ENCODE results near the gene ZAR1L. TPM values are rescaled to one million over a fixed set of nuclear protein-coding genes. Genes with fewer than 3 reads are reported as not detected.

The ZAR1L gene
- total and polyA plus RNA-seq, 11 donors = not detected

DNA sequence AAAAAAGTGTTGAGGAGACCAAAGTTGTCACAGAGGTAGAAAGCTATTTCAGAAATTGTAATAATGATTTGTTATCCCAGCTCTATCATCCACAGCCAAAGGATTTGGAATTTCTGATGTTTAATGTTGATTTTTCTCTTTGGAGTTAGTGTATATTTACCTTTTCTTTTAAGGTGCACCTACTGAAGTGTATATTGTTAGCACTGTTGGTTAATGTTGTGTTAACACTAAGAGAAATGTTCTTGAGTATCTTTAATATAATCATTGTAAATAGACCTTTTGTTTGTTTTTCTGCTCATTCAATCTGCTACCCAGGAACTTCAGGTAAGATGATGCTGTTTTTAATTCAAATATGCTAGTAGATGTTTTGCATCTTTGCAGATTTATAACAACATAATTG is 57.5 kb downstream of the ZAR1L start:
- peaks cover 0 to 46% (median 6%) of the 10 kb centered on the region in 9 donors for H3K36me3 ChIP-seq

DNA sequence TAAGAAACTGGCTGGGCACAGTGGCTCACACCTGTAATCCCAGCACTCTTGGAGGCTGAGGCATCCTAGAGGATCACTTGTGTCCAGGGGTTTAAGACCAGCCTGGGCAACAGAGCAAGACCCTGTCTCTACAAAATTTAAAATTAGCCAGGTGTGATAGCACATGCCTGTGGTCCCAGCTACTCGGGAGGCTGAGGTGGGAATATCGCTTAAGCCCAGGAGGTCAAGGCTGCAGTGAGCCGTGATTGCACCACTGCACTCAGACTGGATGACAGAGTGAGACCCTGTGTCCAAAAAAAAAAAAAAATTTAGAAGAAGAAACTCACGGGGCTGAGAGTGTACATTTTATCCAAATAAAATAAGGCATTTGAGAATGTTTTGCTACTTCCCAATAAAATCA is 58.9 kb downstream of the ZAR1L start:
- Histone ChIP-seq H3K4me1 (peaks cover 0 to 78% (median 33%) of the 10 kb centered on the region in 12 donors), H3K27ac (peak overlapping the region in 11 of 12 donors; percentile 7 to 93 (median 89)), H3K9me3 (no peaks in the 10 kb centered on the region), H3K27me3 (no peaks in the 10 kb centered on the region), H3K4me3 (peak overlapping the region in 10 of 12 donors; percentile 28 to 55 (median 50)), H3K36me3 (peaks cover 0 to 53% (median 5%) of the 10 kb centered on the region in 9 donors)
- DNase-seq (no peak), ATAC-seq (no peak)
- intact Hi-C loops (cut with DNase I) = no loop called here
- TF ChIP-seq CTCF (IDR thresholded peaks at IDR 0.05) (no peak), POLR2A (IDR thresholded peaks at IDR 0.05) (no peak)
- 64 to 69% (median 65%) methylated on average over 4 of the region's 4 CpGs for WGBS, 4 donors

More for the DNA sequence above, 57.5 kb downstream of the ZAR1L start:
- intact Hi-C loops (cut with DNase I) = no loop called here
- H3K4me1 ChIP-seq = peaks cover 5 to 92% (median 46%) of the 10 kb centered on the region in 12 donors
- no peaks in the 10 kb centered on the region for H3K9me3 ChIP-seq
- DNase-seq (no peak), ATAC-seq (no peak)
- H3K27ac ChIP-seq = peak overlapping the region in 7 of 12 donors; percentile 25 to 92 (median 88)
- H3K27me3 ChIP-seq = no peaks in the 10 kb centered on the region
- TF ChIP-seq CTCF (IDR thresholded peaks at IDR 0.05) (no peak), POLR2A (IDR thresholded peaks at IDR 0.05) (no peak)
- peak overlapping the region in 2 of 12 donors; percentile 2 to 10 for H3K4me3 ChIP-seq

- Histone ChIP-seq H3K9me3 (no peaks in the 10 kb centered on the region), H3K4me3 (peak overlapping the region in 11 of 12 donors; percentile 28 to 55 (median 50)), H3K4me1 (peaks cover 0 to 73% (median 28%) of the 10 kb centered on the region in 12 donors), H3K27me3 (no peaks in the 10 kb centered on the region), H3K27ac (peak overlapping the region; percentile 79 to 93 (median 88)), H3K36me3 (peaks cover 0 to 59% (median 5%) of the 10 kb centered on the region in 9 donors)
- ATAC-seq (no peak), DNase-seq (no peak)
- no peak for TF ChIP-seq POLR2A (IDR thresholded peaks at IDR 0.05)
- no peak for TF ChIP-seq CTCF (IDR thresholded peaks at IDR 0.05)
- intact Hi-C loops (cut with DNase I) = loop anchor here in 1 of 10 donors (2.0 kb wide), 1 partner anchor 29 kb away; no protein-coding TSS in a partner anchor
- WGBS, 4 donors = 44 to 59% (median 49%) methylated on average over 6 of the region's 6 CpGs
These were observed 59.4 kb downstream of the ZAR1L start for GRCh38 chr13:32255724-32256109.

- DNase-seq = no peak
- intact Hi-C loops (cut with DNase I) = loop anchor here in 4 of 10 donors (2.0 to 5.0 kb wide), 3 partner anchors 30 to 42 kb away; no protein-coding TSS in a partner anchor
- Histone ChIP-seq H3K27ac (peak overlapping the region; percentile 79 to 93 (median 88)), H3K27me3 (no peaks in the 10 kb centered on the region), H3K9me3 (no peaks in the 10 kb centered on the region), H3K4me3 (peak overlapping the region; percentile 8 to 55 (median 49)), H3K4me1 (peaks cover 0 to 67% (median 24%) of the 10 kb centered on the region in 12 donors), H3K36me3 (peaks cover 0 to 65% (median 10%) of the 10 kb centered on the region in 9 donors)
- WGBS, 4 donors = 23 to 43% (median 34%) methylated on average over 10 of the region's 10 CpGs
- no peak for TF ChIP-seq POLR2A (IDR thresholded peaks at IDR 0.05)
- no peak for TF ChIP-seq CTCF (IDR thresholded peaks at IDR 0.05)
- ATAC-seq = peak in 1 of 4 donors; percentile 4
These were observed 60.0 kb downstream of the ZAR1L start for GRCh38 chr13:32254916-32255723.
